Activated CD4-positive, alpha-beta T cell treated with anti-CD3 and anti-CD28 coated beads for 48 hours (primary cell): ENCODE results near the gene PLXDC2.
"Not testable (repeated sequence)": the region's sequence is repeated elsewhere in the genome, so short reads cannot be mapped to it uniquely, and the experiment has no call there.

ENCODE experiments used
- DNase-seq: peaks from one replicate; pipeline ENCODE4 v3.0.0-alpha.2; 2020

Gene PLXDC2

DNA sequence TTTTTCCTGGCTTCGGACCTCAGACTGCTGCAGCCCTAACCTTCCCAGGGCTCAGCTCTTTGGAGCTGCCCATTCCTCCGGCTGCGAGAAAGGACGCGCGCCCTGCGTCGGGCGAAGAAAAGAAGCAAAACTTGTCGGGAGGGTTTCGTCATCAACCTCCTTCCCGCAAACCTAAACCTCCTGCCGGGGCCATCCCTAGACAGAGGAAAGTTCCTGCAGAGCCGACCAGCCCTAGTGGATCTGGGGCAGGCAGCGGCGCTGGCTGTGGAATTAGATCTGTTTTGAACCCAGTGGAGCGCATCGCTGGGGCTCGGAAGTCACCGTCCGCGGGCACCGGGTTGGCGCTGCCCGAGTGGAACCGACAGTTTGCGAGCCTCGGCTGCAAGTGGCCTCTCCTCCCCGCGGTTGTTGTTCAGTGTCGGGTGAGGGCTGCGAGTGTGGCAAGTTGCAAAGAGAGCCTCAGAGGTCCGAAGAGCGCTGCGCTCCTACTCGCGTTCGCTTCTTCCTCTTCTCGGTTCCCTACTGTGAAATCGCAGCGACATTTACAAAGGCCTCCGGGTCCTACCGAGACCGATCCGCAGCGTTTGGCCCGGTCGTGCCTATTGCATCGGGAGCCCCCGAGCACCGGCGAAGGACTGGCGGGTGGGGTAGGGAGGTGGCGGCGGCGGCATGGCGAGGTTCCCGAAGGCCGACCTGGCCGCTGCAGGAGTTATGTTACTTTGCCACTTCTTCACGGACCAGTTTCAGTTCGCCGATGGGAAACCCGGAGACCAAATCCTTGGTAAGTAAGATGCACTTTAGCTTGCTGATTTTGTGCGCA, at the start of gene PLXDC2:
PLXDC2 (plus strand) TSS at position 22 of the 820 bp plus-strand sequence.
- peak; percentile 6 for DNase-seq

DNA sequence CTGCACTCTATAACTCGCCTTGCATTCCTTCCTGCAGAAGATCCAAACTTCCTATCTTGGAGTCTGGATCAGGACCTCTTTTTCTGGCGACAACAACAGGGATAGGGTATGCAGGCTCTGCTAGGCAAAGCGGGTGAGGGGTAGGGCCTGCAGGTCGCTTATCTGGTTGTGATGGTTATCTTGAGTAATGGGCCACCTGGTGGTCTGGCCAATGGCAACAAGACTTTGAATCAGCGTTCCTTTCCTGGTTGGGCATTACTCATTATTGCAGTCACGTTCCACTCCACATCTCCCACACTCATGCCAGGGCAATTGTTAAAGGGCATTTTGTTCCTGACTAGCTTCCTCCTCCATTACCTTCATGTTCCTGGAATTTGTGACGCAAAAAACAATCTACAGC, 48.4 kb upstream of the PLXDC2 start:
- no peak for DNase-seq

DNA sequence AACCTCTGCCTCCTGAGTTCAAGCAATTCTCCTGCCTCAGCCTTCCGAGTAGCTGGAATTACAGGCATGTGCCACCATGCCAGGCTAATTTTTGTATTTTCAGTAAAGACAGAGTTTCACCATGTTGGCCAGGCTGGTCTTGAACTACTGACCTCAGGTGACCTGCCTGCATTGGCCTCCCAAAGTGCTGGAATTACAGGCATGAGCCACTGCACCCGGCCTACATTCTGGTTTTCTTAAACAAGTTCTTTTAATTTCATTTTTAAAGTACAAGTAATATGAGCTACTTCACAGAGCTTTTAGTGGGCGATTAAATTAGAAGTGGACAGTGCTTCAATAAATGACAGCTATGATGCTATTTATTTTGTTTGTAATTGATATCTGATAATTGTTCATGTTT, 46.4 kb upstream of the PLXDC2 start:
- not testable (repeated sequence) for DNase-seq

DNA sequence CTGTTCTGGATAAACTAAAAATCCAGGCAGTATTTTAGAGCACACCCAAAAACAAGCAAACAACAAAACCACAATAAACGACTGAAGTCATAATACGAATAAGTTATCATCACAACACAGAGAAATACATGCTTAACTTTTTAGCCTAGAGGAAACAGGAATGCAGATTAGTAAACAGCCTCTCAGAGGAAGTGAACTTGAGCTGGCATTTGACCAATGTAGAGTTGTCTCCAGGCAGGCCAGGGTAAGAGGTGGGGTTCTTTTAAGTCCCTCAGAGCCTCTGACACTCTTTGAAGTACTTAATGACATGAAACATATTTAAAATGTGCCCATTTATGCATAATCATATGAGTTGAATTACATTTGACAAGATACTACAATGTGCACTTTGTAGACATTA, 43.3 kb upstream of the PLXDC2 start:
- DNase-seq: no peak

DNA sequence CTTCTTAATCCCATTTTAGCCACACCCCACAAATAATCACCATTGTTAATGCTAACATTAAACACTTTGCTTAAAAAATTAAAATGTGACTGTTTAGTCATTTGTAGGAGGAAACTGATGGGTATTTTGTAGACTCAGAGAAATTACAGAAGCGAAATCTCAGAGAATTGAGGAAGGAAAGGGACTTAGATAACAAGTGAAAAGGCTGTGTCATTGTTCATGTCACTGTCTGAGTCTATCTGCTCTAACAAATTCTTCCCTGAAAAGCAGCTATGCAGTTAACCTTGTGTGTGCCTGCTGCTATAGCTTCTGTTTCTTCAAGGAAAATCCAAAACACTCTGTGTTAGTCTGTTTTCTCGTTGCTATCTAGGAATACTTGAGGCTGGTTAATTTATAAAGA, 40.9 kb upstream of the PLXDC2 start:
- DNase-seq: no peak

DNA sequence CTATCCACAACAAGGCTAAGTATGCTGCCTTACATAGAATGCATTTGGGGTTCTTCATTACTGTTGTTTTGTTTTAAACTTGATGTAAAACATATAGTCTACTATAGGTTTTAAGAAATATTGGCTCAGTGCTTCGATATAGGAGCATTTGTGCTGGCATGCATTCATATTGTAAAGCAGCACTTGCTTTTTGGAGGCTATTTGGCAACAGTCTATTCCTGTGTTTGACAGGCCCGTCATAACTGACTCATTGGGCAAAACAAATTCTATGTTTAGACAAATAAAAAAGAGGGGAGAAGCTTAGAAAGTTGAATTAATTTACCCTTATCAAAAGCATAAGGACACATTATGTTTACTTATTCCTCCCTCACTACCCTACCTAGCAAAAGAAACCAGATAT, 38.4 kb upstream of the PLXDC2 start:
- no peak for DNase-seq

DNA sequence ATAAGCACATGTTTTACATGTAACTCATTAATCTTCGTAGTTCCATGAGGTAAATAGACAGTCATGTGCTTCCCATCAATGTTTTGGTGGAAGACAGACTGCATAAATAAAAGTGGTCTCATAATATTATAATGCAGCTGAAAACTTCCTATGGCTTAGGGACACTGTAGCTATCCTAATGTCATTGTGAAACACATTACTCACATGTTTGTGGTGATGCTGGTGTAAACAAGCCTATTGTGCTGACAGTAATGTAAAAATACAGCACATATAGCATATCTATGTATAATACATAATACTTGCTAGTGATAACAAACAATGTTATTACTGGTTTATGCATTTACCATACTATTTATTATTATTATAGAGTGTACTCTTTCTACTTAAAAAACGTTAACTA, 37.2 kb upstream of the PLXDC2 start:
- no peak for DNase-seq

DNA sequence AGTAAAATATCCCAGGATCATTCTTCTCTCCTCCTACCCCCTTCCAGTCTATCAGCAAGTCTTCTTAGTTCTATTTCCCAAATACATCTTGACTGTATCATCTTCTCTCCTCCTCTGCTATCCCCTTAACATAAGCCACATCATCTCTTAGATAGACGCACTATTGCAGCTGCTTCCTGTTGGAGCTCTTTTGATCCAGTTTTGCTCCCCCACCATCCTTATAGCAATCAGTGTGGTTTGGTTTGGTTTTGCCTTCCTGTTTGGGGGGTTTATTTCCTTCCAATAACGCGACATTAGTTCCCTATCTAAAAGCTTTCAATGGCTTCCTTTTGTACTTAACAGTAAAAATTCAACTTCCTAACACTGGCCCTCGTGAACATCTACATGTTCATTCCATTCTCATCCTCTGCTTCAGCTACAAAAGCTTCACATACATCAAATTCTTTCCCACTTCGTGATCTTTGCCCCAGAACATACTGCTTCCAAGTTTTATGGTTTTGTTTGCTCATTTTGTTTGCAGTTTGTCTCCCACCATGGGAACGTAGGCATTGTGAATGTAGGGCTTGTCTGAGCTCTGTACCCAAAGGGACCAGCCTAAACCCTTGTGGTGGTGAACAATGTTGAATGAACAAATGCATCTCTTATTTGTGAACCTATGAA, 33.7 kb upstream of the PLXDC2 start:
- no peak for DNase-seq

DNA sequence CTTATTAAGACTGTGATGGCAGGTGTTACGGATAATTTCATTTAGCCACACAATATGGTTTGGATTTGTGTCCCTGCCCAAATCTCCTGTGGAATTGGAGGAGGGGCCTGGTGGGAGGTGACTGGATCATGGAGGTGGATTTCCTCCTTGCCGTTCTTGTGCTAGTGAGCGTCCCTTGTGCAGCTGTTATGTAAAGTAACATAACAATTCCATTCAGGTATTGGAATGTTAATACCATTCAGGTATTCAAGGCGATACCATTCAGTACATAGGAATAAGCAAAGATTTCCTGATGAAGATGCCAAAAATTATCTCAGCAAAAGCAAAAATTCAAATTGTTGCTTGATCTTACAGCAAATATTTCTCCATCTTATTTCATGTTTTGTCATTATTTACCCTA, 32.5 kb upstream of the PLXDC2 start:
- DNase-seq: no peak

DNA sequence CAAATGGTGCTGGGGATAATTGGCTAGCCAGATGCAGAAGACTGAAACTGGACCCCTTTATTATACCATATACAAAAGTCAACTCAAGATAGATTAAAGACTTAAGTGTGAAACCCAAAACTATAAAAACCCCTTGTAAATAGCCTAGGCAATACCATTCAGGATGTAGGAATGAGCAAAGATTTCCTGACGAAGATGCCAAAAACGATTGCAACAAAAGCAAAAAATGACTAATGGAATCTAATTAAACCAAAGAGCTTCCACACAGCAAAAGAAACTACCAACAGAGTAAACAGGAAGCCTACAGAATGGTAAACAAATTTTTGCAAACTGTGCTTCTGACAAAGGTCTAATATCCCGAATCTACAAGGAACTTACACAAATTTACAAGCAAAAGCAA, 30.9 kb upstream of the PLXDC2 start:
- no peak for DNase-seq

DNA sequence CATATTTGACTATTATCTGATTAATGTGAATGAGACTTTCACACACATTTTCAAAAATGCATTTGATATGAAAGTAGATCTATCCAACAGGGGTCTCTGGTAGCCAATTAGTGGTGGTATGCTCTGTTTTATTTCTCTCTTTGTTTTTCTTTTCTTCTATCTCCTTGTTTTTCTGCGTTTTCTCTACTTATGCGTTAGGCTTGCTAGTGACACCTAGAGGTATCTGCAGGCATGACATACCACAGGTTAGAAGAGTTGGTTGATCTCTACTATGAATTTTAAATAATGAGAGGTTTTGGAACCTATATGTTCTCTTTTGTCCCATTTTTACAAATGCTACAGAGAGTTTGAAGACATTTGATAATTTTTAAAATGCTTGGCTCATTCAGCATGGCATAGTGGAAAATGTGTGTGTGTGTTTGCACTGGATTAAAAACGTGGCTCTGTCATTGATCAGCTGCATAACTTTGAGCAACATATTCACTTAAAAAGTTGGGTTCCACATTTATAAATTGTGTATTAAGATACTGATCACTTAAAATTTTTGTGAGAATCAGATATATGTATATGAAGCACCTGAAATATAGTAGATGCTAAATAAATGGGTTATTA, 28.1 kb upstream of the PLXDC2 start:
- peak; percentile 11 for DNase-seq

DNA sequence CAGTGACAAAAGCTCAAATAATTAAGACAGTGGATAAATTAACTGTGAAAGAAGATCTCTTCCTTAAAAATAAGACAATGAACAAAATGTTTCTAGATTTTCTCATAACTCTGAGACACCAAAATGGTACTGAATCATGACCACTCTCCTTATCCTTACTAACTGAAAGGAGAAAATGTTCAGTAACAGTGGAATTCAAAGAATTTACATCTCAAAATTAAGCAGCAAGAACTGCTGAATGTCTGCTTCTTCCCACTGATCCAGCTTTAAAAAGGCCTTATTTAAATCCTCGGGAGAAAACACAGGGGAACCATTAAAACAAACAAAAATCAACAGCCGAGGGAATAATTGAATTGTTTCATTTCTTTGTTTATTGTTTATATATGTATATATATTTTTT, 27.3 kb upstream of the PLXDC2 start:
- no peak for DNase-seq

DNA sequence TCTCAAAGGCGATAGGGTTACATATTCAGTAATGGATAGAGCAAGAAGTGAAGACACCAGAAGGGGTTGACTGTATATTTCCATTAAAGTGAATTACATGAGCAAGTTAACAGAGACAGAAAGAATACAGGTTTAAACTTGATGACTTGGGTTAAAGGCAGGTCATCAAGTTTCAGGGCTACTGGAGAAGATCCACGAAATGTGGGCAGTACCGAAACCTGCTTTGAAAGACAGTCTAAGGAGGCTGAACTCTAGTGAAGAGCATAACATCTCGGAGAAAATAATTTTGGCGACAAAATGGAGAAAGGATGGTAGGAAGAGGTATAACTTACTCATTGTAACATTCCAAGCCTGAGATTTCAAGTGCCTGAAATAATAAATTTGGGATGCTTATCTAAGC, 26.6 kb upstream of the PLXDC2 start:
- DNase-seq: no peak

DNA sequence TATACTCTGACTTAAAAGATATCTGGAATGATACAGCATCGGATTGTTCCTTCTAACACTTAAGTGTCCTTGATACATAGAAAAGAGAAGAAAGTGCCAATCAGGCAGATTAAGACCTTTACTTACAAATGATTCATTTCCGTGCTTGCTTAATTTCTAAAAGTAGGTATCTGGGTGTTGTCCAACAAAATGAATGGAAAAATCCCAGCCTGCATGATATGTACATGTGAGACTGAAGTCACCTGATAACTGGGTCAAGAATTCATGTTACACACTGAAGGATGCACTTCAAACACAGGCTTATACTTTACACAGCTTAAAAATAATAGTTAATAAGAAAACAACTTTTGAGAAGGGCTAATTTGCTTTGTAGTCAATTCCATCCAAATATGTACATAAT, 25.2 kb upstream of the PLXDC2 start:
- DNase-seq: no peak

DNA sequence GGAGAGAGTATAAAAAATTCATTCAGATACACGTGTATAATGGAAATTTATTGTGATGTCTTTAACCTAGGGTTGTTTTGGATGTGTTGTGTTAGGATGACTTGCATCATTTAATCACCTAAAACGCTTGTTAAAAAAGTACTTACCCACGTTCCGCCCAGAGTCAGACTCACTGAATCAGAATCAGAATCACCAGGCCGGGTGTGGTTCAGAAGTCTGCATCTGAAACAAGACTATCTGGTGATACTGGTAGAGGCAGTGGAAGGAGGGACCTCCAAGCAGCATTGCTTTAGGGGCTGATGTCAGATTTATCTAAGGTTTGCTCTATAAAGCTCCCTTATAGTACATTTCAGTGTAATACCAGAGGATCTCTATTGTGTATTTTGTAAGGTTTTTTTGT, 20.5 kb upstream of the PLXDC2 start:
- no peak for DNase-seq

DNA sequence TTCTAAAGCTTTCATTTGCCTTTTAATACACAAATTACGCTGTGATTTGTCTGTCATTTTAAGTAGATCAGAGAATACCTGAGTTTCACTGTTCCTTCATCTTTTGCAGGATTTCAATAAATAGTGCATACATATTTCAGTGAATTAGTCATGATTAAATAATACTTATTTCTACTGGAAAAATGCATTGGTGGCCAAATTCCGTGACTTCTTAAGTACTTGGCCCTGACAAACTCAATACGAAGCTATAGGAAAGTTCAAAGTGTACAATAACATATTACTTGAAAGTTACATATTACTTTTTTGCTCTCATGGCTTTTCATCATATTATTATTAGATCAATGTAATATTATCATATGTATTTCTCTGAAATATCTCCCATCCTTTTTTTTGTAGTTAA, 16.1 kb upstream of the PLXDC2 start:
- DNase-seq: no peak

DNA sequence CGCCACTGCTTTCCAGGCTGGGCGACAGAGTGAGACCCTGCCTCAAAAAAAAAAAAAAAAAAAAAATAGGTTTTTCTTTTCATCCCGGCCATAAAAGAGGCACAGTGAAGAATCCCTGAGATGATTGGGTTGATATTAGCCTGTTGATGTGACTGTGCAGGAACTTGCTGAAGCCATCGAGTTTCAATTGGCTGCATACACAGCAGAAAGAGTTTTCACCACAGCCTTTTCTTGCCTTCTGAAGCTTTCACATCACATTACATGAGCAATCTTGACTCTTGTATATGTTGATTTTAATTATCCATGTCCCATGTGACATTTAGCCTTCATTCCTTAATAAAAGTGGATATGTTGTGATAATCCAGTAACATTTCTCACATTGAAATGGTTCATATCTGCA, 14.9 kb upstream of the PLXDC2 start:
- no peak for DNase-seq

DNA sequence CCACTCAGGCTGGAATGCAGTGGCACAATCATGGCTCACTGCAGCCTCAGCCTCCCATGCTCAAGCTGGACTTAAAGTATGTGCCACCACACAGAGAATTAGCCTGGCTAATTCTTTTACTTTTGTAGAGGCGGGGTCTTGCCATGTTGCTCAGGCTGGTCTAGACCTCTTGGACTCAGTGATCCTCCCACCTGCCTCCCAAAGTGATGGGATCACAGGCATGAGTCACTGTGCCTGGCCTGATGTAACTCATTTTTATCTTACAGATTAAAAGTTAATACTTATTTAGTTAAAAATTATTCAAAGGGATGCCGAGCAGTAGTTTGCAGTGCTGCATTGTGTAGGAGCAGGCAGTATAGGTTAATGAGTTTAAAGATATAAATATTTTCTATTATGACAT, 12.6 kb upstream of the PLXDC2 start:
- no peak for DNase-seq

DNA sequence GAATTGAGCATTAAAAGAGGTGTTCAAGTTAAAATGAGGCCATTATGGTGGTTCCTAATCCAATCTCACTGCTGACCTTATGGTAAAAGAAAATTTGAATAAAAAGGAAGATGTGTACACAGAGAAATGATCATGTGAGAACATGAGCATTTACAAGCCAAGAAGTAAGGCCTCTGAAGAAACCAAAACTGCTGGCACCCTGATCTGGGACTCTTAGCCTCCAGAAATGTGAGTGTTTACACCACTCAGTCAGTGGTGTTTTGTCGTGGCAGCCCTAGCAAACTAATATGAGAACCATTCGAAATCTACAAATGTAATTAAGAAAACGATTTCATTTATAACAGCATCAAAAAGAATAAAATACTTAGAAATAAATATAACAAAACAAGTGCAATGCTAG, 6.8 kb upstream of the PLXDC2 start:
- no peak for DNase-seq

DNA sequence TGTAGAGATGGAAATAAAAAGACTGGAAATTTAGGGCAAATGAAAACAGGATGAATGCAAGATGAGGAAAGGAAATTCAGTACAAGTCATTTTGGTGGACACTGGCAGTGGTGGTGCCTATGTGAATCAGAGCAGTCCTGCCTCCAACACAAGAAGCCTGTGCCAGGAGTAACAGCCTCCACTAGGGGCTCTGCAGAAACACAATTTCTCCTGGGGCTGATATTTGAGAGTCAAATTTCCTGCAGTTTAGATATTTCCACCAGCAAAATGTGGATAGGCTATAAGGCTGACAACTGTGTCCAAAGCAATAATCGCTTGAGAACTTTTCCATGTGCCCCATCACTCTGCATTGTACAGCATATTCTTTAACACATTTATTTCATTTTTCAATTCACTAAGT, 4.7 kb upstream of the PLXDC2 start:
- no peak for DNase-seq

DNA sequence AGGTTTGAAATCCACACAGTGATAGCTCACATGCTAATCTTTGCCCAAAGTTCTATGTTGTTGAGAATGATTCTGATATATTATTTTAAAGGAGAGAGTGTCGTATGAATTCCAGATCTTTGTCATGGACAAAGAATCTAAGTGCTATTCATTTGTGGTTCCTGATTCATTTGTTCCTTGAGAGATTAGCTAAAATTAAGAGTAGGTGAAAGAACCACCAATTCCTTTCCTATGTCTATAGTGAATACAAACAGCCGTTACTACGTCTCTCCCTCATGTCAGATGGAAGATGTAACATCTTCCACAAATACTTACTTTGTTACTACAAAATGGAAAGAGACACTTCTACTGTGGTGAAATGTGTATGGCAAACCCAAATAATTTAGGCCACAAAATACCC, 3.3 kb upstream of the PLXDC2 start:
- no peak for DNase-seq

DNA sequence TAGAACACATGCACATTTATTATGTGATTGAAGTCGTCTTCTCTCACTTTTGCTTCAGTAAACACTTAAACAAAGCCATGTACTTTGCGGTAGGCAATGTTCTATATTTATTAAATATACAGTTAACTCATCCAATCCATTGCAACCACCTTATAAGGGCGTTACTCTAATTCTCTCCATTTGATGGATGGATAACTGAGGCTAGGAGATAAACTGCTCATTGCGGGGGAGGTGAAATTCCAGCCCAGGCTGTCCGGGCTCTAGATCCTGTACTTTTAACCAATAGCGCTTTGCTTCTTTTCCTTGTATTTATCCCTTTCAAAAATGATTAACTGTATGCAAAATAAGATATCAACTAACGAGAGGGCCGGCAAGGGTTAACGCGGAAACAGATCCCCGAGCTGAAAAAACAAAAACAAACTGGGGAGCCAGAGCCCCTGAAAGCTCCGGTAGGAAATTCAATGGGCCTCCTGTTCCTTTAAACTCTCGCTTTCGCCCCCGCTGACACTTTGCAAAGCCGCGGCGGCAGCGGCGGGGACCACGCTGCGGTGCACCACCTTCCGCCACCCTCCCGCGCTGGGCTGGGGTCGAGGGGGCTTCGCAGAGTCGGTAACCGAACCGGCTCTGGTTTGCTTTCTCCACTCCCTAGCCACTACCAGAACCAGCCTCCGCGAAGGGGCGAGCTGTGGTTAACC, 1.0 kb upstream of the PLXDC2 start:
- DNase-seq: no peak

DNA sequence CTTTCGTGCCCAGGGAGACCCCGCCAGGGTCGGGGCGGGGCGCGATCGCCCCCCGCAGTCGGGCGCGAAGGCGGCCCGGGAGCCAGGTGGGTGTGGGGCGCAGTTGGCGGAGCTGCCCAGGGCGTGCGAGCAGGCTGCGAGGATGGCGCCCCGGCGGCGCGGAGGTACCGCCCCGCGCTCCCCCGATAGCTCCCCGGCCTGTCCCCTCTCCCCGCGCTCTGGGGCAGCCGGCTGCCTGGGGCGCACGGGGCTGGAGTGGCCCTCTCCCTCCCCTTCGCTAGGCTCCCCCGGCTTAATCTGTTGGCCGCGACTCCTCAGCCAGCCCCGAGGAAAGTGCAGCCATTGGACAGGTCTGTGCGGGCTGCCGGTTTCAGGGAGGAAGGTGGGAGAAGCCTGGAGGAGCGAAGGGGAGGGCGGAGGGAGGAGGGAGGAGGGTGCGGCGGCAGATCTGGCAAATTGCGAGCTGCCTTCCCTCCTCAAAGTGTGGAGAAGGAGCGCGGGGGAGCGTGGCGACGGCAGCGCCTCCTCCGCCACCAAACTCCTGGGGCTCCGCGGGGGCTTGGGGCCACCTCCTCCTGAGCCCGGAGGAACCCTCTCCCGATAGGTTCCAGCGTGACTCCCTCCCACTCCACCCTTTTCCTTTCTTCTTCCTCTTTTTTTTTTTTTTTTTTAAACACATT, 361 bp upstream of the PLXDC2 start:
- DNase-seq: peak; percentile 5
